GM10266 (cell line): ENCODE results near the gene LRRTM4.
"Not testable (repeated sequence)": the region's sequence is repeated elsewhere in the genome, so short reads cannot be mapped to it uniquely, and the experiment has no call there.

Source experiments
- DNase-seq: peaks from one replicate; pipeline ENCODE4 v3.0.0; 2012; ENCODE audit errors: extremely low spot score
- CTCF ChIP-seq: IDR thresholded peaks from 2 replicates; pipeline ENCODE4 v1.5.1; 2012; ENCODE audit warnings: mild to moderate bottlenecking, low read depth; ENCODE audit not compliant: control insufficient read depth, insufficient read depth; ENCODE audit errors: missing control alignments

LRRTM4 gene

GRCh38 chr2:76793647-76794334, 728.4 kb downstream of the LRRTM4 start:
- DNase-seq, result no peak
- no peak for TF ChIP-seq CTCF

GRCh38 chr2:76781313-76781712, 740.9 kb downstream of the LRRTM4 start:
- DNase-seq, result not testable (repeated sequence)

GRCh38 chr2:76763276-76763675, 758.9 kb downstream of the LRRTM4 start:
- TF ChIP-seq CTCF, result no peak
- no peak for DNase-seq

- DNase-seq, result no peak
- no peak for TF ChIP-seq CTCF
These were observed 761.8 kb downstream of the LRRTM4 start for GRCh38 chr2:76760367-76760704.

- no peak for DNase-seq
- no peak for TF ChIP-seq CTCF
These were observed 762.4 kb downstream of the LRRTM4 start for GRCh38 chr2:76759634-76760366.

- no peak for DNase-seq
- no peak for TF ChIP-seq CTCF
These were observed 769.7 kb downstream of the LRRTM4 start for GRCh38 chr2:76752506-76752905.

GRCh38 chr2:76749858-76750257, 772.3 kb downstream of the LRRTM4 start:
- DNase-seq, result no peak

More at GRCh38 chr2:76749858-76750257, 772.3 kb downstream of the LRRTM4 start:
- TF ChIP-seq CTCF, result no peak
